Omental fat pad (tissue), 4 donors: ENCODE results near the gene NAIF1. TPM values are rescaled to one million over a fixed set of nuclear protein-coding genes. Genes with fewer than 3 reads are reported as not detected.

ENCODE experiments used
- ATAC-seq: fragments of 150-250 bp; one replicate; pipeline ENCODE4 v1.9.1; 2016; ENCODE audit warnings: mild to moderate bottlenecking, moderate library complexity; ENCODE audit not compliant: low FRiP score
- DNase-seq: peaks from one replicate; pipeline ENCODE4 v3.0.0-alpha.2; 2019; ENCODE audit warnings: low spot score
- CTCF ChIP-seq, 3 donors: fragments of 450-650 bp; IDR thresholded peaks; one replicate each; pipeline ENCODE4 v1.5.1; 2016 to 2017; ENCODE audit warnings: antibody characterized with exemption in 3 of 3, mild to moderate bottlenecking in 3 of 3, moderate library complexity in 2 of 3
- total RNA-seq, 4 donors: library from RNA; depleted of rRNA; stranded (reverse); fragments of >200 nt; gene quantifications; one replicate each; pipeline ENCODE4 v1.1.0, GENCODE V29; 2016

Gene NAIF1
- total RNA-seq, 4 donors from 2014 or later = 5.3 to 13.1 (median 6.7) TPM

DNA sequence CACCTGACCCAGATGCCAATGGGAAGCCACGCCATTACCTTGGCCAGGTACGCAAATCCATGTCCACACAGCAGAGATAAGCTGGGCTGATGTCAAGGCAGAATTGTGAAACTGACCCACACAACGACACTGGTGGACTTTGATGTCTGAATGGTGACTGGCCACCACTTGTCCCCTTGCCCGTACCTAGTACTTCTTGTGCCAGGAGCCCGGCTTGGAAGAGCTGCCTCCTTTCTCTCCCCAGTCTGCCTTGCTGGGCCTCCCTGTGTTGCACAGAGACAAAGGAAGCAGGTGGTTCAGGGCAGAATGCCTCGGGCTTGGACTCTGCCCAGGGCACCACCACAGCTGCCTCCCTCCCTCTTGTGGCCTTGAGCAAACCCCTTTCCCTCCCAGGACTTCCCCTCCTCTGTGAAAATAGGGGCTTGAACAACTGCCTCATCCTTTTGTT lies 37.1 kb upstream of the NAIF1 start:
- TF ChIP-seq CTCF (IDR thresholded peaks at IDR 0.05) = no peak
- DNase-seq = no peak
- no peak for ATAC-seq

DNA sequence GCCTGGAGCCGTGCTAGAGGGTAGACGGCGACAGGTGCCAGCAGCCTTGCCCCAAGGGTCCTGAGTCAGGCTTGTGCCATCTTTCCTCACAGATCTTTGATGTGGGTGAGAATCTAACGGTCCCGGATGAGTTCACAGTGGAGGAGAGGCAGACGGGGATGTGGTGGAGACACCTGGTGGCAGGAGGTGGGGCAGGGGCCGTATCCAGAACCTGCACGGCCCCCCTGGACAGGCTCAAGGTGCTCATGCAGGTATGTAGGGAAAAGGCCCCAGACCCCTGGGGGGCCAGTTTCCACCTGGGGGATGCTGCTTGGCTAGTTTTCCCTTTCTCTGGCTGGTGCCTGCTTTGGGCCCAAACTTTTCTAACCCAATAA lies 36.5 kb upstream of the NAIF1 start:
- ATAC-seq (no peak), DNase-seq (no peak)
- no peak for TF ChIP-seq CTCF (IDR thresholded peaks at IDR 0.05)

DNA sequence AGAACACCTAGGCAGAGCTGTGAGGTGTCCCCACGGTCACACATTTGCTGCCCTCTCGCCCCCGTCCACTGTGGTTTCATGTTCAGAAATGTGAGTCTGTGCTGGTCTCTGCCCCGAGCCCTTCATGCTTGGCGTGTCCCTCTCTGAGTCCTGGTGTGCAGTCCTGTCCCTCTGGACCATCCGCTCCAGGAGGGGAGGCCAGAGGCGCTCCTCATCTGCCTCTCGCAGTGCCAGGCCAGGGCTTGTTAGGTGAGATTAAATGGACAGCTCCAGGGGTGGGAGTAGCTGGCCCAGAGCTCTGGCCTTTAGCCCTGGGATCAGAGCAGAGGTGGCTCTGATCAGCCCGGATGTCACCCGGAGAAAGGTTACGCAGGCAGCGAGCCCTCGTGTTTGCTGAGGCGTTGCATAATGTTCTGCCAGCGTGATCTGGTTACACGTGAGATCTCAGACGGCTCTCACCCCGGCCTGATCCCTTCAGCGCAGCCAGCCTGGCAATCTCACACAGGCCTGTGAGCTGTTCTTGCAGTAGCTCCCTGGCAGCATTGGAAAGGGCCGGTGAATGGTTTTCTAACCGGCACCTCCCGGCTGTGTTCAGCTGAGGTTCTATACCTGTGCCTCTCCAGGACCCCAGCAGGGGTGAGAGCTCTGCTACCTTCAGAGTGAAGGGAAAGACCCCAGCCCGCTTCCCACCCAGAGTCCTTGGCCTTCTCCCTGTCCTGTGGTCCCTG lies 35.9 kb upstream of the NAIF1 start:
- TF ChIP-seq CTCF (IDR thresholded peaks at IDR 0.05) = no peak
- no peak for ATAC-seq
- DNase-seq = no peak

GRCh38 chr9:128102196-128102595 lies 35.1 kb upstream of the NAIF1 start:
- no peak for ATAC-seq
- no peak for TF ChIP-seq CTCF (IDR thresholded peaks at IDR 0.05)
- no peak for DNase-seq

DNA sequence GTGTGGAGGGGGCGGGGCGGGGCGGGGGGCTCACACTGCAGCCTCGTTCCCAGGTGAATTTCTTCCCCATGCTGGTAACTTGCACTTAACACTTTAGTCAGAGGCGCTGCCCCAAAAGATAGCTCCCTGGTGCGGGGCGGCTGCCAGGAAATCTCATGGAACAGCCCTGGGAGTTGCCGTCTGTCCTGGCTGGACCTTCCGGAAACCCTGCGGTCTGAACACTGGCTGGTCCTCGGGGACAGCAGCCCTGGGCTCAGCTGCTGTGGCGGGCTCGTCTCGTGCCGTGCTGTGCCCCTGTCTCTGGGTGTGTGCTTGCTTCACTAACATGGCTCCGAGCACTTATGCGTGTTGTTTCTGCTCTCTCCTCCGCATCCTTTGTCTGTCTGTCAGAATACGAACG lies 34.6 kb upstream of the NAIF1 start:
- ATAC-seq = no peak
- no peak for DNase-seq
- no peak for TF ChIP-seq CTCF (IDR thresholded peaks at IDR 0.05)

DNA sequence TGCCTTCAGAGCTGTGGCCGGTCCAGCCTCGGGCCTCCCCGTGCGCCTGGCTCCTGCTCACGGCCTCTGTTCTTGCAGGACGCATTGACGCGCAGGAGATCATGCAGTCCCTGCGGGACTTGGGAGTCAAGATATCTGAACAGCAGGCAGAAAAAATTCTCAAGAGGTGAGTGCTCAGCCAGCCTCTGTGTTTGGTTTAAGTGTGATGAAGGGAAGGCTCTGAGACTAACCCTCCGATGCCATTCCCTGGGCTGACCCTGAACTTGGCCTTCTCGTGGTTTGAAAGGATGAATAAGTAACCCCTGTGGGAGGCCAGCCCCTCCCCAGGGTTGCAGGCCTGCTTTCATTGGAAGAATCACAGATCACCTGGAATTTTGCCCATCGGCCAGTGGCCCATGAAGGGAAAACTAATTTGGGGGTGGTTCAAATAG lies 34.1 kb upstream of the NAIF1 start:
- DNase-seq (no peak), ATAC-seq (no peak)
- no peak for TF ChIP-seq CTCF (IDR thresholded peaks at IDR 0.05)

- DNase-seq (no peak), ATAC-seq (no peak)
- no peak for TF ChIP-seq CTCF (IDR thresholded peaks at IDR 0.05)
These were observed 33.5 kb upstream of the NAIF1 start for GRCh38 chr9:128100581-128100980.
